HL-60 (cell line): Measurements from ENCODE around the gene XRN2.

Source experiments
- DNase-seq, 2 experiments: peaks; one replicate each; pipeline ENCODE4 v3.0.0-alpha.2; 2010 to 2020; ENCODE audit warnings: low read depth in 1 of 2, low spot score in 1 of 2
- H3K27ac ChIP-seq: fragments of 250-450 bp; sonication (Bioruptor Pico); replicated peaks from 2 replicates; pipeline ENCODE4 v1.5.1; 2020; ENCODE audit warnings: mild to moderate bottlenecking, moderate library complexity
- H3K27me3 ChIP-seq: fragments of 250-450 bp; sonication (Bioruptor Pico); 2 replicates; pipeline ENCODE4 v1.5.1; 2021; ENCODE audit warnings: mild to moderate bottlenecking, moderate library complexity; ENCODE audit not compliant: insufficient read depth, poor library complexity, severe bottlenecking
- H3K4me3 ChIP-seq: replicated peaks from 2 replicates; pipeline ENCODE4 v1.5.1; 2011; ENCODE audit warnings: mild to moderate bottlenecking, control low read depth, low read length; ENCODE audit not compliant: insufficient read depth
- GABPA ChIP-seq: IDR thresholded peaks from 2 replicates; pipeline ENCODE4 v1.6.1; 2012; ENCODE audit warnings: low read depth
- POLR2AphosphoS5 ChIP-seq: IDR thresholded peaks from 2 replicates; pipeline ENCODE4 v1.6.1; 2012; ENCODE audit warnings: low read depth
- SPI1 ChIP-seq: IDR thresholded peaks from 2 replicates; pipeline ENCODE4 v1.6.1; 2012; ENCODE audit warnings: low read depth, mild to moderate bottlenecking, borderline replicate concordance
- TF ChIP-seq, protein P1 (sequence below): IDR thresholded peaks from one replicate; pipeline ENCODE4 v1.5.1; 2011; ENCODE audit warnings: low read length, control low read depth, inconsistent platforms; ENCODE audit not compliant: insufficient read depth
- TF ChIP-seq, protein P2 (sequence below): IDR thresholded peaks from 2 replicates; pipeline ENCODE4 v1.6.1; 2012; ENCODE audit warnings: low read depth; ENCODE audit not compliant: insufficient replicate concordance

XRN2 gene

DNA sequence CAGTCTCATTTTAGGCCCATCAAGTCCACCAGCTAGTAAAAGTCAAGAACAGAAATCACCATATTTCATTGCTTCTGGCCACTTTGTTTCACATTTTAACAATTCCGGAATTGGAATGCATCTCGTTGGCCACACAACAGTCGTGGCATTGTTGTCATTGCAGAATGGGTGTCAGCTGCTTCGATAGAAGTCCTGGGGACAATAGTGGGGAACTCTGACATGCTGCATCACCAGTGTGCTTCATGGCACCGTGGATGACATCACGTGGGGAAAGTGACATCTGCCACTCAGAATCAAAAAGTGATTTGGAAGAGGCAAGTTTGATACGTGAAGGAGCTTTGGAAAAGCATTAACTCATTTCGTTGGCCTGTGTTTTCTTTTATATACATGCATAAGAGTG lies 43.8 kb upstream of the XRN2 start:
- TF ChIP-seq POLR2AphosphoS5 (no peak), GABPA (no peak), SPI1 (no peak)
- TF ChIP-seq, protein P1, sequence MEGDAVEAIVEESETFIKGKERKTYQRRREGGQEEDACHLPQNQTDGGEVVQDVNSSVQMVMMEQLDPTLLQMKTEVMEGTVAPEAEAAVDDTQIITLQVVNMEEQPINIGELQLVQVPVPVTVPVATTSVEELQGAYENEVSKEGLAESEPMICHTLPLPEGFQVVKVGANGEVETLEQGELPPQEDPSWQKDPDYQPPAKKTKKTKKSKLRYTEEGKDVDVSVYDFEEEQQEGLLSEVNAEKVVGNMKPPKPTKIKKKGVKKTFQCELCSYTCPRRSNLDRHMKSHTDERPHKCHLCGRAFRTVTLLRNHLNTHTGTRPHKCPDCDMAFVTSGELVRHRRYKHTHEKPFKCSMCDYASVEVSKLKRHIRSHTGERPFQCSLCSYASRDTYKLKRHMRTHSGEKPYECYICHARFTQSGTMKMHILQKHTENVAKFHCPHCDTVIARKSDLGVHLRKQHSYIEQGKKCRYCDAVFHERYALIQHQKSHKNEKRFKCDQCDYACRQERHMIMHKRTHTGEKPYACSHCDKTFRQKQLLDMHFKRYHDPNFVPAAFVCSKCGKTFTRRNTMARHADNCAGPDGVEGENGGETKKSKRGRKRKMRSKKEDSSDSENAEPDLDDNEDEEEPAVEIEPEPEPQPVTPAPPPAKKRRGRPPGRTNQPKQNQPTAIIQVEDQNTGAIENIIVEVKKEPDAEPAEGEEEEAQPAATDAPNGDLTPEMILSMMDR, result no peak
- TF ChIP-seq, protein P2, sequence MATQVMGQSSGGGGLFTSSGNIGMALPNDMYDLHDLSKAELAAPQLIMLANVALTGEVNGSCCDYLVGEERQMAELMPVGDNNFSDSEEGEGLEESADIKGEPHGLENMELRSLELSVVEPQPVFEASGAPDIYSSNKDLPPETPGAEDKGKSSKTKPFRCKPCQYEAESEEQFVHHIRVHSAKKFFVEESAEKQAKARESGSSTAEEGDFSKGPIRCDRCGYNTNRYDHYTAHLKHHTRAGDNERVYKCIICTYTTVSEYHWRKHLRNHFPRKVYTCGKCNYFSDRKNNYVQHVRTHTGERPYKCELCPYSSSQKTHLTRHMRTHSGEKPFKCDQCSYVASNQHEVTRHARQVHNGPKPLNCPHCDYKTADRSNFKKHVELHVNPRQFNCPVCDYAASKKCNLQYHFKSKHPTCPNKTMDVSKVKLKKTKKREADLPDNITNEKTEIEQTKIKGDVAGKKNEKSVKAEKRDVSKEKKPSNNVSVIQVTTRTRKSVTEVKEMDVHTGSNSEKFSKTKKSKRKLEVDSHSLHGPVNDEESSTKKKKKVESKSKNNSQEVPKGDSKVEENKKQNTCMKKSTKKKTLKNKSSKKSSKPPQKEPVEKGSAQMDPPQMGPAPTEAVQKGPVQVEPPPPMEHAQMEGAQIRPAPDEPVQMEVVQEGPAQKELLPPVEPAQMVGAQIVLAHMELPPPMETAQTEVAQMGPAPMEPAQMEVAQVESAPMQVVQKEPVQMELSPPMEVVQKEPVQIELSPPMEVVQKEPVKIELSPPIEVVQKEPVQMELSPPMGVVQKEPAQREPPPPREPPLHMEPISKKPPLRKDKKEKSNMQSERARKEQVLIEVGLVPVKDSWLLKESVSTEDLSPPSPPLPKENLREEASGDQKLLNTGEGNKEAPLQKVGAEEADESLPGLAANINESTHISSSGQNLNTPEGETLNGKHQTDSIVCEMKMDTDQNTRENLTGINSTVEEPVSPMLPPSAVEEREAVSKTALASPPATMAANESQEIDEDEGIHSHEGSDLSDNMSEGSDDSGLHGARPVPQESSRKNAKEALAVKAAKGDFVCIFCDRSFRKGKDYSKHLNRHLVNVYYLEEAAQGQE, result no peak
- no peak for DNase-seq

DNA sequence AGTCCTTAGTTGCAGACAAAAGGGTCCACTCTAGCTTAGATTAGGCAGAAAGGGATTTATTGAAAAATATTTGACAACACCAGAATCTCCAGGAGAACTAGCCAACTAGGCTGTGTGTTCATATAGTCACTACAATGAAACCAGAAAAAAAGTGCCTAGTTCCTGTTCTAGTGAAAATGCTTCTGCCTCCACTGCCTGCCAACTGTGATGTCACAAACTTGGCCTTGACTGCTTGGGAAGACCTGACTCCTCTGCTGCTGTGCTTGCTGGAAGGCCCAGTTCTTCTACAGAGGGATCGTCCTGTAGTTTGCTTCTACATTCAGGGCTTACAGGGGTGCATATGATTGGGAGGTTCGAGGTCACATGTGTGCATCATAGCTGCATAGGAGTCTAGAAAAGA lies 40.3 kb upstream of the XRN2 start:
- Histone ChIP-seq H3K4me3 (no peak overlapping the region), H3K27ac (no peak overlapping the region), H3K27me3 (no peaks in the 10 kb centered on the region)
- TF ChIP-seq SPI1 (no peak), GABPA (no peak), POLR2AphosphoS5 (no peak)
- TF ChIP-seq, protein P1, result no peak
- TF ChIP-seq, protein P2, result no peak
- no peak for DNase-seq

More for the DNA sequence above, 43.8 kb upstream of the XRN2 start:
- no peaks in the 10 kb centered on the region for H3K27me3 ChIP-seq
- H3K27ac ChIP-seq, result no peak overlapping the region
- no peak overlapping the region for H3K4me3 ChIP-seq

DNA sequence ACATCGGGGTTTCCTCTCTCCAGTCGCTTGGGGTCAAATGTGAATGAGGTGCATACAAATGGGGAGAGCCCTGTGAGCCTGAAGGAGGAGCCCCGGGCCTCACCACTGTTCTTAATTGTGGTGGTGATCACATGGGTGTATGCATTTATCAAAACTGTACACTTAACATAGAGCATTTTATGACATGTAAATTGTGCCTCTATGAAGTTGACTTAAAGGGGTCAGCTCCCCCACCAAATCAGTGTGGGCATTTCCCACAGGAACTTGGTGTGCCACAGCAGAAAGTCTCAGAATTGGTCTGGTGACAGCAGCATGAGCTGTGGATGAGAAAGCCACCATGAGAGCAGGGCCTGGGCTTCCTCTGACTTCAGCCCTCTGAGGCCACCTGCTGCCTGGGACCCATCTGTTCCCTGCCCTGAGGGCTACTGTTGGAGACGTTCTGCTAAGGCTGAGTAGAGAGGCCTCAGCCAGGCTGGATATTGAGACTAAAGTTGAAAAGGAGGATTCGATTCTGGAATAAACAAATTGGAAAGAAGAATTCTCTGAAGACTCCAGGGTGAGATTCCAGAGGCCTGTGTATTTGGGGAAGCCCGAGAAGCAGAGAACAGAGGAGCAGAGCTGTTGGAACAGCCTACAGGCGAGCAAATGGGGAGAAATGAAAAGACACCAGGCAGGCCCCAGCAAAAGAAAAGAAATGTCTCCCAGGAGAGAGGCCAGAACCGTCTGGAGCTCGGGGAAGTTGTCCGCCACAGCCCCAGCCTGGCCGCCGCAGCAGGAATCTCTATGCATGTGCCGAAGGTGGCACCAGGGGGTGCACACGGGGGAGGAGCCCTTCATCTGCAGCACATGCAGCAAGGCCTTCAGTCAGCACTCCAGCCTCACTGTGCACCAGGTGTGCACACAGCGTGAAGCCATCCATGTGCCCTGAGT lies 37.6 kb upstream of the XRN2 start:
- no peak overlapping the region for H3K27ac ChIP-seq
- no peak for DNase-seq
- H3K27me3 ChIP-seq, result no peaks in the 10 kb centered on the region
- TF ChIP-seq, protein P1, result no peak
- no peak for TF ChIP-seq SPI1
- H3K4me3 ChIP-seq, result no peak overlapping the region

DNA sequence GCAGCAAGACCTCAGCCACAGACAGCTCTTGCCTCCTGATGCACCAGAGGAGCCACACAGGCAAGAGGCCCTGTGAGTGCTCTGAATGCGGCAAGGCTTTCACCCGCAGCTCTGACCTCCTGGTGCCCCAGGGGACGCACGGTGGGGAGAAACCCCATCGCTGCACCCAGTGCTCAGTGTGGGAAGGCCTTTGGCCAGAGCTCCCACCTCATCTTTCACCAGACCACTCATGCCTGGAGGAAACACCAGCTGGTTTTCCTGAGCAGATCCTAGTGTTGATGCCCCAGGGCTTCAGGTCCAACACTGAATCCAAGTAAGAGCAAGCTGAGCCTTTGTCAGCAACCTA lies 37.0 kb upstream of the XRN2 start:
- no peak for DNase-seq
- Histone ChIP-seq H3K4me3 (no peak overlapping the region), H3K27me3 (no peaks in the 10 kb centered on the region), H3K27ac (no peak overlapping the region)
- TF ChIP-seq GABPA (no peak), SPI1 (no peak), POLR2AphosphoS5 (no peak)
- TF ChIP-seq, protein P2, result no peak
- TF ChIP-seq, protein P1, result no peak
